GM21717 (cell line): ENCODE measurements around the gene PSMG1.

ENCODE experiments used
- ATAC-seq: cut with Tn5 transposase; IDR thresholded peaks from one replicate; pipeline ENCODE4 v1.9.1; 2021; ENCODE audit warnings: mild to moderate bottlenecking, moderate library complexity; ENCODE audit not compliant: unreplicated experiment

Gene PSMG1

GRCh38 chr21:39189857-39190604, 6.8 kb upstream of the PSMG1 start:
- no peak for ATAC-seq

- no peak for ATAC-seq
Measured at GRCh38 chr21:39188521-39189139, 5.4 kb upstream of the PSMG1 start.

- no peak for ATAC-seq
Measured at GRCh38 chr21:39187141-39187540, 3.9 kb upstream of the PSMG1 start.

GRCh38 chr21:39186676-39187075, 3.4 kb upstream of the PSMG1 start:
- no peak for ATAC-seq

GRCh38 chr21:39185157-39185556, 1.9 kb upstream of the PSMG1 start:
- ATAC-seq = no peak

- ATAC-seq = no peak
Measured at GRCh38 chr21:39184050-39184980, 1.1 kb upstream of the PSMG1 start.

GRCh38 chr21:39182484-39183271, 573 bp downstream of the PSMG1 start:
- peak; percentile 34 for ATAC-seq

GRCh38 chr21:39182016-39182415, 1.2 kb downstream of the PSMG1 start:
- no peak for ATAC-seq

- ATAC-seq = no peak
Measured at GRCh38 chr21:39181205-39181818, 1.9 kb downstream of the PSMG1 start.

- ATAC-seq = no peak
Measured at GRCh38 chr21:39180429-39181019, 2.7 kb downstream of the PSMG1 start.

GRCh38 chr21:39178421-39178820, 4.8 kb downstream of the PSMG1 start:
- no peak for ATAC-seq

- no peak for ATAC-seq
Measured at GRCh38 chr21:39176271-39176709, 7.0 kb downstream of the PSMG1 start.

- no peak for ATAC-seq
Measured at GRCh38 chr21:39175665-39176064, 7.6 kb downstream of the PSMG1 start.

- ATAC-seq = no peak
Measured at GRCh38 chr21:39175154-39175553, 8.1 kb downstream of the PSMG1 start.

GRCh38 chr21:39173716-39174680, 9.3 kb downstream of the PSMG1 start:
- ATAC-seq = no peak

GRCh38 chr21:39169906-39170305, 13.3 kb downstream of the PSMG1 start:
- no peak for ATAC-seq

- no peak for ATAC-seq
Measured at GRCh38 chr21:39168800-39169199, 14.5 kb downstream of the PSMG1 start.

- ATAC-seq = no peak
Measured at GRCh38 chr21:39164523-39164922, 18.7 kb downstream of the PSMG1 start.

- no peak for ATAC-seq
Measured at GRCh38 chr21:39161064-39161463, 22.2 kb downstream of the PSMG1 start.
